ENCODE measurements around the gene ESR1. TPM values are rescaled to one million over a fixed set of nuclear protein-coding genes. Genes with fewer than 3 reads are reported as not detected.

The ESR1 gene
- total RNA-seq, 1 donor from 2014 or later, result not detected

GRCh38 chr6:152143359-152143758 lies 335.9 kb downstream of the ESR1 start:
- Mint-ChIP-seq H3K4me3 (no peak overlapping the region), H3K36me3 (peaks cover 32% of the 10 kb centered on the region), H3K27me3 (ENCODE audit: low read depth) (no peaks in the 10 kb centered on the region), H3K9me3 (no peaks in the 10 kb centered on the region), H3K4me1 (peaks cover 8% of the 10 kb centered on the region), H3K27ac (no peak overlapping the region)
- no peak for TF ChIP-seq CTCF (IDR thresholded peaks at IDR 0.05; ENCODE audit: unreplicated experiment)
- no peak for DNase-seq (ENCODE audit: low spot score in 2 of 2, unreplicated experiment in 2 of 2)

- DNase-seq (ENCODE audit: low spot score in 2 of 2, unreplicated experiment in 2 of 2), result no peak
- Mint-ChIP-seq H3K36me3 (peaks cover 46% of the 10 kb centered on the region), H3K9me3 (no peaks in the 10 kb centered on the region), H3K27ac (no peak overlapping the region), H3K27me3 (ENCODE audit: low read depth) (no peaks in the 10 kb centered on the region), H3K4me3 (no peak overlapping the region), H3K4me1 (peaks cover 8% of the 10 kb centered on the region)
- TF ChIP-seq CTCF (IDR thresholded peaks at IDR 0.05; ENCODE audit: unreplicated experiment), result no peak
These were observed 338.9 kb downstream of the ESR1 start for GRCh38 chr6:152146385-152146784.

GRCh38 chr6:152147269-152147668 lies 339.8 kb downstream of the ESR1 start:
- H3K36me3 Mint-ChIP-seq, result peaks cover 48% of the 10 kb centered on the region
- H3K27ac Mint-ChIP-seq, result no peak overlapping the region
- DNase-seq (ENCODE audit: low spot score in 2 of 2, unreplicated experiment in 2 of 2), result no peak

GRCh38 chr6:152148412-152148811 lies 340.9 kb downstream of the ESR1 start:
- H3K4me3 Mint-ChIP-seq, result no peak overlapping the region
- H3K9me3 Mint-ChIP-seq, result no peaks in the 10 kb centered on the region
- no peak for DNase-seq (ENCODE audit: low spot score in 2 of 2, unreplicated experiment in 2 of 2)
- H3K27me3 Mint-ChIP-seq (ENCODE audit: low read depth), result no peaks in the 10 kb centered on the region
- H3K4me1 Mint-ChIP-seq, result peaks cover 18% of the 10 kb centered on the region
- TF ChIP-seq CTCF (IDR thresholded peaks at IDR 0.05; ENCODE audit: unreplicated experiment), result no peak
- peaks cover 46% of the 10 kb centered on the region for H3K36me3 Mint-ChIP-seq
- no peak overlapping the region for H3K27ac Mint-ChIP-seq

More at GRCh38 chr6:152147269-152147668, 339.8 kb downstream of the ESR1 start:
- Mint-ChIP-seq H3K27me3 (ENCODE audit: low read depth) (no peaks in the 10 kb centered on the region), H3K4me3 (no peak overlapping the region), H3K9me3 (no peaks in the 10 kb centered on the region), H3K4me1 (peaks cover 14% of the 10 kb centered on the region)
- no peak for TF ChIP-seq CTCF (IDR thresholded peaks at IDR 0.05; ENCODE audit: unreplicated experiment)

- H3K27me3 Mint-ChIP-seq (ENCODE audit: low read depth), result no peaks in the 10 kb centered on the region
- TF ChIP-seq CTCF (IDR thresholded peaks at IDR 0.05; ENCODE audit: unreplicated experiment), result no peak
- H3K4me1 Mint-ChIP-seq, result peaks cover 11% of the 10 kb centered on the region
- peaks cover 39% of the 10 kb centered on the region for H3K36me3 Mint-ChIP-seq
- H3K4me3 Mint-ChIP-seq, result no peak overlapping the region
- H3K27ac Mint-ChIP-seq, result no peak overlapping the region
- DNase-seq (ENCODE audit: low spot score in 2 of 2, unreplicated experiment in 2 of 2), result no peak
- no peaks in the 10 kb centered on the region for H3K9me3 Mint-ChIP-seq
These were observed 342.7 kb downstream of the ESR1 start for GRCh38 chr6:152150196-152150595.

- TF ChIP-seq CTCF (IDR thresholded peaks at IDR 0.05; ENCODE audit: unreplicated experiment), result no peak
- H3K9me3 Mint-ChIP-seq, result no peaks in the 10 kb centered on the region
- no peak overlapping the region for H3K27ac Mint-ChIP-seq
- H3K27me3 Mint-ChIP-seq (ENCODE audit: low read depth), result no peaks in the 10 kb centered on the region
- H3K4me1 Mint-ChIP-seq, result peaks cover 9% of the 10 kb centered on the region
- no peak overlapping the region for H3K4me3 Mint-ChIP-seq
- H3K36me3 Mint-ChIP-seq, result peaks cover 34% of the 10 kb centered on the region
- no peak for DNase-seq (ENCODE audit: low spot score in 2 of 2, unreplicated experiment in 2 of 2)
These were observed 344.4 kb downstream of the ESR1 start for GRCh38 chr6:152151920-152152319.
